Fibroblast of peridontal ligament (primary cell): ENCODE data around the gene ACOT2.
"Not testable (repeated sequence)": the region's sequence is repeated elsewhere in the genome, so short reads cannot be mapped to it uniquely, and the experiment has no call there.

Experiments
- DNase-seq: peaks from one replicate; pipeline ENCODE4 v3.0.0-alpha.2; 2010; ENCODE audit errors: extremely low read depth

ACOT2 gene

DNA sequence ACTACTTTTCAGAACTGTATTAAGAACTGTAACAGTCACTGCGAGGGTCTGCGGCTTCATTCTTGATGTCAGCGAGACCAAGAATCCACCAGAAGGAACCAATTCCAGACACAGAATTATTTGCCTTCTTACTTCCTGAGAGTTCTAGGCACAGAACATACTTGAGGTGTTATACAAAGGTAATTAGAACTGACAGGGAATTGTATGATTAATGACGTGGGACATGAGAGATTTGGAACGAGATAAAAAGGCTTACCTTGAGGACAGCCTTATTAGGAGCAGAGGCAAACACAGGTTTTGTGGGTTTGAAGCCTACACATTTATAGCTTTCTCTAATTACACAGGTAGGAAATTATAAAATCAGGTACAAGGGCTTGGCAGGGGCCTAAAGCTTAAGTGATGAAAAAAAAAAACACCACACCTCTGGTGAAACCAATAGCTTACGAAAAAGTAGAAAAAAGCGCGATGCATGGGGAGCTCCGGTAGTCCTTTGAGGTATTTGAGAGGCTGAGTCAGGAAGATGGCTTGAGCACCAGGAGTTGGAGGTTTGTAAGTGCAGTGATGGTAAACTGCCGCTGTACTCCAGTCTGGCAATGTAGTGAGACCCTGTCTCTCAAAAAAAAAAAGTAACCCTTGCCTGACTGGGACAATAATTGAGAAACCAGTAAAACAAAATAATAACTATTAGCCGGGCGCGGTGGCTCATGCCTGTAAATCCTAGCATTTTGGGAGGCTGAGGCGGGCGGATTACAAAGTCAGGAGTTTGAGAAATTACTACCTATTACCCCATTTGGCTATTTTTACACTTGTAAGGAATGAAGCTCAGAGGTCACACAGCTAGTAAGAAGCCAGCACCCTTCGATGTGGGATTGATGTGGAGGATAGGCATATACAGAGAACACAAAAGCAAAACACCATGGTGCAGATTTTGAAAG lies 795 bp upstream of the ACOT2 start:
- DNase-seq: peak; percentile 54

DNA sequence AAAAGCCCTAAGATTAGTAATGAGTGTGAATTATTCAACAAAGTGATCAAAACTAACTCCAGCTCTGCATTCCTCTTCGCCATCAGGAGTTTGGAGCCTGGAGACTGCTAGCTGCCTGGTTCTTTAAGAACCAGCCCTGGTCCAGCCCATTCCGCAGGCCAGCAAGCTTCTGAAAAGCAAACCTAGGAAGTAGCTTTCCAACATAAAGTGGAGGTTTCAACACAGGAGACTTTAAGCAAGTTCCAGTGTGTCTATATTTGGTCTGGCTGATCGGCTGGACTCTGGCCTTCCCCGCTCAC lies 178 bp upstream of the ACOT2 start:
- DNase-seq: not testable (repeated sequence)

DNA sequence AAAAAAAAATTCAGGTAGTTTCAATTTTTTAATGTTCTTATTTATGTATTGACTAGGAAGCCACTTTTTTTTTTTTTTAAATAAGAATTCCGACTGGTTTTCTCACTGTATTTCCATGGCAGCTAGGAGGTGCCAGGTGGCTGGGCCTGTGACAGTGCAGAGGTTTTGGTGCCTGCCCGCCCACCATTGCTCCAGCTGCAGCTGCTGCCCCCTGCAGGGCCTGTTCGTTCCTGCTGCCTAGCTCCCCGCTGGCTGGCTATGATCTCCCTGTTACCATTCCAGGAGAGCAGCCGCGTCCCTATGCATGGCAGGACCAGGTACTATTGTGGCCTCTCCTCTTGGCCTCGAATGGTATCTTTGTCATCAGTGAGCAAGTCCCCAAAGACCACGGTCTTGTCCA lies 1.9 kb downstream of the ACOT2 start:
- peak; percentile 12 for DNase-seq

DNA sequence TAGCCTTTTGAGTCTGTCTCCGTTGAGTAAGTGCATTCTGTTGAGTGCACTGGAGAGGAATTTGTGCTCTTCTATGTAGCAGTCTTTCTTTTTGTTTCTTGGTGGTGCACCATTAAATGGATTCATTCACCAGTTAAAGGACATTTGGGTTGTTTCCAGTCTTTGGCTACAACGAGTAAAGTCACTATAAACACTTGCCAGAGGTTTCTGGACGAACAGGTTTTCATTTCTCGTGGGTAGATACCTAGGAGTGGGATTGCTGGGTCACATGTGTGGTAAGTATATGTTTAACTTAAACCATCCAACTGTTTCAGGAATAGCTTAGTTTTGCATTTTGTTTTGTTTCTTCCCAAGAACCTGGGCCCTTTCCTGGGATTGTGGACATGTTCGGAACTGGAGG lies 4.0 kb downstream of the ACOT2 start:
- not testable (repeated sequence) for DNase-seq

DNA sequence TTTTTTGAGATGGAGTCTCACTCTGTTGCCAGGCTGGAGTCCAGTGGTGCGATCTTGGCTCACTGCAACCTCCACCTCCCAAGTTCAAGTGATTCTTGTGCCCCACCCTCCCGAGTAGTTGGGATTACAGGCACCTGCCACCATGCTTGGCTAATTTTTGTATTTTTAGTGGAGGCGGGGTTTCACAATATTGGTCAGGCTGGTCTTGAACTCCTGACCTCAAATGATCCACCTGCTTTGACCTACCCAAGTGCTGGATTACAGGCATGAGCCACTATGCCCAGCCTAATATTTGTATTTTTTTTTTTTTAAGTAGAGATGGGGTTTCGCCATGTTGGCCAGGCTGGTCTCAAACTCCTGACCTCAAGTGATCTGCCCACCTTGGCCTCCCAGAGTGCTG lies 4.7 kb downstream of the ACOT2 start:
- DNase-seq: not testable (repeated sequence)

DNA sequence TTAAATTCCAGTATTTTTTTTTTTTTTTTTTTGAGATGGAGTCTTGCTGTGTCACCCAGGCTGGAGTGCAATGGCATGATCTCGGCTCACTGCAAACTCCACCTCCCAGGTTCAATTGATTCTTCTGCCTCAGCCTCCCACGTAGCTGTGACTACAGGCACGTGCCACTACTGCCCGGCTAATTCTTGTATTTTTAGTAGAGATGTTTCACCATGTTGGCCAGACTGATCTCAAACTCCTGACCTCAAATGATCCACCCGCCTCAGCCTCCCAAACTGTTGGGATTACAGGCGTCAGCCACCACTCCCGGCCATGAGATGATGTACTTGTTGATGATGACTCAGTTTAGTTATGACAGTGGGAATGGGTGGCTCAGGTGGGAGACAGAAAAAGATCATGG lies 5.2 kb downstream of the ACOT2 start:
- DNase-seq: not testable (repeated sequence)

DNA sequence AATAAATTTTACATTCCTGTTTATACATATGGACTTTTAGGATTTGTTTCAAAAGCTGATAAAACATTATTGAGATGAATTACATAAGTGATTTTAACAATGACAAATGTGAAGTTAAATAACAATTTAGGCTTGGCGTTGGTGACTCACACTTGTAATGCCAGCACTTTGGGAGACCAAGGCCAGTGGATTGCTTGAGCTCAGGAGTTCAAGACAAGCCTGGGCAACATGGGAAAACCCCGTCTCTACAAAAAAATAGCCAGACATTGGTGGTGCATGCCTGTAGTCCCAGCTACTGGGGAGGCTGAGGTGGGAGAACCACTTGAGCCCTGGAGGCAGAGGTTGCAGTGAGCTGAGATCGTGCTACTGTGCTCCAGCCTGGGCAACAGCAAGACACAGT lies 7.4 kb downstream of the ACOT2 start:
- no peak for DNase-seq

DNA sequence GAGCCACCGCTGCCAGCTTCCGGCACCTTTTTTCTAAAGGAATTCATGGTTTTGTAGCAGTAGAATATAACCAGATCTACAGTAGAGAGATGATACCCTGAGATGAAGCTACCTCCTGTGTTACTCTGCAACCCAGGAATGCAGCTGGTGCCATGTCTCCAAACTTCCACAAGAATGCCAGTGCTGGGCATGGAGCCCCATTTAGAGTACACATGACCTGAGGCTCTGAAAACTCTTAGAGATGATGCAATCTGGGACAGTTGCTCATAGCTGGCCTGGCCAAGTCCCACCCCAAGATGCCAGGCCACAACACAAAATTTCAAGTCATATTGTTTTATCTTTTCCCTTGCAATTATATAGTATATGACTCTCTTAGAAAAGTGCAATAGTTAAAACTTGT lies 8.2 kb downstream of the ACOT2 start:
- DNase-seq: not testable (repeated sequence)

DNA sequence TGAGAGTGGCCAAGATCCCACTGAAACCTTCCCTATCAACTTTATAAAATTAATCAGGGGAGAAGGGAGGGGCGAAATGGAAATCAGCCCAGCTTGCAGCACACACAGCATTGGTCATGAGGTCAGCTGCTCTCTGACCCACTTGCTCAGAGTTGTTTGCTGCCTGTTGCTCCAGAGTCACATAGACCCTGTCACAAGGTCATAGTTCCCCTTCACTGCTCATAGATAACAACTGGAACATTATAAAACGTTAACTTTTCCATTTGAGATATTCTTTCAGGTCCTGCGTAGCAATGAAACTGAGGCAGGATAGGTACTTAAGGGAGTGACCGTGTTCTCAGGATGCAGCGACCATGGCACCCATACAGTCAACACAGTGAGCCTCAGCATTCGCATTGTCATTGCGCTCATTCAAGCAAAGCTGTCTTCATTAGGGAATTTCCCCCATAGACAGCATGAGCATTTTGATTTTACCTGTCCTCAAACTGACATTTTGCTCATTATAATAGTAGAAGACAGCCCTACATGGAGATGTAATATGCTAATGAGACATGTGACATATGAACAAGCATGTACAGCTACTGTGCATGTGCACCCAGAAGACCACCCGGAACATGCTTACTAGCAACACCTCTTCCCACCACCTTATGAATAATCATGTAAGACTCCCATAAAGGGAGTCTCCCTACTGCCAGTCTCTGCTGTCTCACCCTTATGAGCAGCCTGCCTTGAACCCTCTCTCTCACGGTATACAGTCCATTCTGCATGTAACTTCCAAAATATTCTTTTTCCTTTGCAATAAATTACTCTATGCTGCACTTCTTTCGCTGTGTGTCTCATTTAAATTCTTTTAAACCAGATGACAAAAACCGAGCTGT lies 13.3 kb downstream of the ACOT2 start:
- not testable (repeated sequence) for DNase-seq

DNA sequence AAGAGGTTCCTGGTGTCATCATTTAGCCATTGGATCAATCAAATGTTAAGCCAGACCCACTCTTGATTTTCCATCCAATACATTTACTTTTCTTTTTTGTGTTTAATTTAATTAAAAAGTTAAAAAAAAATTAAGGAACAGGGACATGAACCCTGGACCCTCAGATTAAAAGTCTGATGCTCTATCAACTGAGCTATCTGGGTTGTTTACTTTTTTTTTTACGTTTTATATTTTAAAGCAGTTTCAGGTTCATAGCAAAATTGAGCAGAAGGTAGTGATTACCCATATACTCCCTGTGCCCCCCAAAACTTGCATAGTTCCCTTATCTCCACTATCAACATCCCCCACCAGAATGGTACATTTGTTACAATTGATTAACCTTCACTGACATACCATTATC lies 19.7 kb downstream of the ACOT2 start:
- no peak for DNase-seq

DNA sequence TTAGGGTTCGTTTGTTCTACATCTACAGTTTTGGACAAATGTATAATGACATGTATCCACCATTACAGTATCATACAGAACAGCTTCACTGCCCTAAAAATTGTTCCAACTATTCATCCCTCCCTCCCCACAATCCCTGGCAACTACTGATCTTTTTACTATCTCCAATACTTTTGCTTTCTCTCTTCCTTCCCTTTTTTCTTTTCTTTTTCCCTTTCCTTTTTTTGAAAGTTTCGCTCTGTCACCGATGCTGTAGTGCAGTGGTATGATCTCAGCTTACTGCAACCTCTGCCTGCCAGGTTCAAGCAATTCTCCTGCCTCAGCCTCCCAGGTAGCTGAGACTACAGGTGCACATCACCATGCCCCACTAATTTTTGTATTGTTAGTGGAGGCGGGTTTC lies 20.1 kb downstream of the ACOT2 start:
- DNase-seq: no peak

DNA sequence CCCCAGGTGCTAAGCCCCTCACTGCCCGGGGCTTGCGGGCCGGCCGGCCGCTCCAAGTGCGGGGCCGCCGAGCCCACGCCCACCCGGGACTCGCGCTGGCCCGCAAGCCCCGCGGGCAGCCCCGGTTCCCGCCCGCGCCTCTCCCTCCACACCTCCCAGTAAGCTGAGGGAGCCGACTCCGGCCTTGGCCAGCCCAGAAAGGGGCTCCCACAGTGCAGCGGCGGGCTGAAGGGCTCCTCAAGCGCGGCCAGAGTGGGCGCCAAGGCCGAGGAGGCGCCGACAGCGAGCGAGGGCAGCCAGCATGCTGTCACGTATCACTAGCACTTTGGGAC lies 21.6 kb downstream of the ACOT2 start:
- DNase-seq: not testable (repeated sequence)

DNA sequence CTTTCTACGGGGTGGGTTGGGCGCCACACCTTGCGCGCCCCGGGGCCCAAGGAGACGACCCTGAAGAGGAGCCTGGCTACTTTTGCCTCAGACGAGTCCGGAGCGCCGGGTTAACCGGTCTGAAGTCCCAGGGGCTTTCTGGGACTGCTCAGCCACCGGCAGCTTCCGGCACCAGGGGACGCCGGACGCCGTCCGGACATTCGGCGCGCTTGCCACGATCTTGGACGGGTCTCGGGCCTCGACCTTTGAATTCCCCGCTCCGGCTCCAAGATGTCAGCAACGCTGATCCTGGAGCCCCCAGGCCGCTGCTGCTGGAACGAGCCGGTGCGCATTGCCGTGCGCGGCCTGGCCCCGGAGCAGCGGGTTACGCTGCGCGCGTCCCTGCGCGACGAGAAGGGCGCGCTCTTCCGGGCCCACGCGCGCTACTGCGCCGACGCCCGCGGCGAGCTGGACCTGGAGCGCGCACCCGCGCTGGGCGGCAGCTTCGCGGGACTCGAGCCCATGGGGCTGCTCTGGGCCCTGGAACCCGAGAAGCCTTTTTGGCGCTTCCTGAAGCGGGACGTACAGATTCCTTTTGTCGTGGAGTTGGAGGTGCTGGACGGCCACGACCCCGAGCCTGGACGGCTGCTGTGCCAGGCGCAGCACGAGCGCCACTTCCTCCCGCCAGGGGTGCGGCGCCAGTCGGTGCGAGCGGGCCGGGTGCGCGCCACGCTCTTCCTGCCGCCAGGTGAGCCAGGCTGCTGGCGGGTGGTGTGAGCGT lies 22.9 kb downstream of the ACOT2 start, which contains the start of gene ACOT4:
Gene ACOT4, plus strand, starts transcription at position 184 of the 760 bp plus-strand sequence. Its CDS starts 87 bp downstream, at position 271.
- DNase-seq: peak; percentile 24

DNA sequence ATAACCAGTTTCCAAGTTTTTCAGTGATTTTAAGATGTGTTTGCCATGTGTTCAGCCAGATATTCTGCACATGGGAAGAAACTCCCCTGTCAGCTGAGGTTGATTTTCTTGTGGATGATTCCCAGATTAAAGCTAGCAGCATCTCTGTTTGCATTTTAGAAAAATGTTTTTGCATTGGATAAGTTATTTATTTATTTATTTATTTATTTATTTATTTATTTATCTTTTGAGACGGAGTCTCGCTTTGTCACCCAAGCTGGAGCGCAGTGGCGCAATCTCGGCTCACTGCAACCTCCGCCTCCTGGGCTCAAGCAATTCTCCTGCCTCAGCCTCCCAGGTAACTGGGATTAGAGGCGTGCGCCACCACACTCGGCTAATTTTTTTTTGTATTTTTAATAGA lies 25.5 kb downstream of the ACOT2 start:
- no peak for DNase-seq

DNA sequence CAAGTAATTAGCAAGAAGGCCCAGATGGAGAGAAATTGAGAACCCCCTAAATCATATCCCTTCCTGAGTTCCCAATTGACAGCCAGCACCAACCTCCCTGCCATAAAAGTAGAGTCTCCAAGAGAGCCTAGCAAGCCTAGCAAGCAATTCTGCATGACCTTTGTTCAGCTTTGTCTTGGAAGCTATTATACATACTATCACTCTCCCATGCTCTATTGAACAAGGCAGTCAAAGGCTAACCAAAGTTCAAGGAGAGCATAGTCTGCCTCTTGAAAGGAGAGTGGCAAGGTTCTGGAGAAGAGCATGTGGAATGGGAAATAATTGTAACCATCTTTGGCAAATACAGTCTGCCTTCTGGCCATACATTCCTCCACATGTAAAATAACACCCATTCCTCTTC lies 30.5 kb downstream of the ACOT2 start:
- DNase-seq: no peak

DNA sequence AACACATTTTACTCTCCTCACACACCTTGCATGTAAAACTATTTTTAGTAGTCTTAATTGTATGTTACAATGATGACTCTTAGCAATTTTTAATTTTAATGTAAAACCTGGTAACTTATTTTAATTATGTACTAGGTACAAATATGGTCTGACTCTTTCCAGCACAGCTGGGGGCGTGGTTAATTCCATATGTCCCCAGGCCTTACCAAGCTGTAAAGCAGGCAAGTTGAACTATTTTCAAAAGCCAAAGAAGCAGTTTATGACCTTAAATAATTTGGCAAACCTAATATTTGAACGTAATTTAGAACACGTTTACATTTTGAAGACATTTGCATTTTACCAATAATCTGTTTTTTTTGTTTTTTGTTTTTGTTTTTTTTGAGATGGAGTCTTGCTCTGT lies 34.0 kb downstream of the ACOT2 start:
- no peak for DNase-seq

DNA sequence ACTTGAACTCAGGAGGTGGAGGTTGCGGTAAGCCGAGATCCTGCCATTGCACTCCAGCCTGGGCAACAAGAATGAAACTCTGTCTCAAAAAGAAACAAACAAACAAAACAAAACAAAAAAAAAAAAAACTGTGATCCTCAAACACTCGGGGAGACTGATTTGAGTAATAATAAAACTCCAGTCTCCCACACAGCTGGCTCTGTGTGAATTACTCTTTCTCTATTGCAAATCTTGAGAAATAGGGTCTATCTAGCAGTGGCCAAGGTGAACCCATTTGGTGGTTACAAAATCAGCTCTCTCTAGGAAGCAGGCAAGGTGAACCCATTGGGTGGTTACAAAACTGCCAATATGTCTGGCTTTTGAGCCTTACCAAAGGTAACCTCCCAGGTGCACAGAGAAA lies 37.3 kb downstream of the ACOT2 start:
- no peak for DNase-seq

DNA sequence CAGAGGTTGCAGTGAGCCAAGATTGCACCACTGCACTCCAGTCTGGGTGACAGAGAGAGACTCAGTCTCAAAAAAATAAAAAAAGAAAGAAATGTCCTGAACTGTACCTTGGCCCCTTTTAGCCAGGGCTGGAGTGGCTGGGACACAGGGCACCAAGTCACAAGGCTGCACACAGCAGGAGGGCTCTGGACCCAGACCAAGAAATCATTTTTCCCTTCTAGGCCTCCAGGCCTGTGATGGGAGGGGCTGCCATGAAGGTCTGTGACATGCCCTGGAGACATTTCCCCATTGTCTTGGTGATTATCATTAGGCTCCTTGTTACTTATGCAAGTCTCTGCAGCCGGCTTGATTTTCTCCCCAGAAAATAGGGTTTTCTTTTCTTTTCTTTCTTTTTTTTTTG lies 38.2 kb downstream of the ACOT2 start:
- DNase-seq: no peak

DNA sequence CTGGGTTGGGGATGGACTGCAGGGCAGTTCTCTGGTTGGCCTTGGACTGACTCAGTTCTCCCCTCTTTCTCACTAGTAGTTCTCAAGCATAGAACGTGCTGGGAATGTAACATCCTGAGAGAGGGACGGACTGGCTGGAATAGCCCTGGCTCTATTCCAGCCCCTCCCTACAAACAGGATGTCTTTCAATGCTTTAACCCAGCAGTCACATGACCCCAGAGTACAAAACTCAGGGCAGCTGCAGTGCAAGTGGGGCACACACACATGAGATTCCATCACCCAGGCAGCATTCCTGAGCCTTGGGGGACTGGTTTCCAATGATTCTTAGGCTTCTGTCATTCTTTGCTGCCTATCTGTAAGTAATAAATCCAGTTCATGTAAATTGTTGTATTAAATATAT lies 41.7 kb downstream of the ACOT2 start:
- no peak for DNase-seq

DNA sequence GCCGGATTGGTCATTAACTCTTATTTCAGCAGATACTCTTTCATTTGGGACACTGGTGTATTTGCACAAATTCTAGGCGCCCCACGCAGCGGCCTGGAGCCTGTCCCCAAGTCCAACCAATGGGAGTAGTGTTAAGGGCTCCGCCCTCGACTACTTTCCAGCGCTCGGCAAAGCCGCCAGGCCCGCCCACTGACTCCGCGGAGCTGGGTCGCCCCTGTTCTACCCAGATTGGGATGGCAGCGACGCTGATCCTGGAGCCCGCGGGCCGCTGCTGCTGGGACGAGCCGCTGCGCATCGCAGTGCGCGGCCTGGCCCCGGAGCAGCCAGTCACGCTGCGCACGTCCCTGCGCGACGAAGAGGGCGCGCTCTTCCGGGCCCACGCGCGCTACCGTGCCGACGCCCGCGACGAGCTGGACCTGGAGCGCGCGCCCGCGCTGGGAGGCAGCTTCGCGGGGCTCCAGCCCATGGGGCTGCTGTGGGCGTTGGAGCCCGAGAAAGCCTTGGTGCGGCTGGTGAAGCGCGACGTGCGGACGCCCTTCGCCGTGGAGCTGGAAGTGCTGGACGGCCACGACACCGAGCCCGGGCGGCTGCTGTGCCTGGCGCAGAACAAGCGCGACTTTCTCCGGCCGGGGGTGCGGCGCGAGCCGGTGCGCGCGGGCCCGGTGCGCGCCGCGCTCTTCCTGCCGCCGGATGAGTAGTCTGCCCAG lies 43.5 kb downstream of the ACOT2 start, which contains the start of gene ACOT6:
Gene ACOT6, plus strand, starts transcription at position 179 of the 707 bp plus-strand sequence. Its CDS starts 55 bp downstream, at position 234.
- DNase-seq: peak; percentile 58

DNA sequence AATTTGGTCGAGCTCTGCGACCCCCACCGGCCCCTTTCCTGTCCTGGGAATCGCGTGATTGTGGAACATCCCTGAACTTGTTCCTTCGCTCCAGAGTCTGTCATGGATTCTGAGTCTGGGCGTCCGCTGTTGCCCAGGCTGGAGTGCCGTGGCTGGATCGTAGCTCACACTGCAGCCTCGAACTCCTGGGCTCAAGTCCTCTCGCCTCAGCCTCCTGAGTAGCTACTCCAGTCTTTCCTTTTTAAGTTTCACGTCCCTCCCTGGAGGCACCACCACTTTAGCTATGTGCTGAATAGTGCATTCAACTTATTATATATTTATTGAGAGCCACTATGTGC lies 44.0 kb downstream of the ACOT2 start:
- DNase-seq: peak; percentile 28
